Skin of body (tissue), 2 donors: ENCODE data around the gene ARHGEF25. TPM values are rescaled to one million over a fixed set of nuclear protein-coding genes. Genes with fewer than 3 reads are reported as not detected.
"Not testable (repeated sequence)": the region's sequence is repeated elsewhere in the genome, so short reads cannot be mapped to it uniquely, and the experiment has no call there.

Experiments used
- DNase-seq: peaks from one replicate; lab custom pipeline; 2025; lab: John Stamatoyannopoulos, UW
- total RNA-seq: library from RNA; depleted of rRNA; stranded (reverse); fragments of >200 nt; gene quantifications from one replicate; pipeline ENCODE4 v1.2.3, GENCODE V29; 2014

Gene ARHGEF25
- total RNA-seq, 1 donor from 2014 or later: 32.5 TPM

DNA sequence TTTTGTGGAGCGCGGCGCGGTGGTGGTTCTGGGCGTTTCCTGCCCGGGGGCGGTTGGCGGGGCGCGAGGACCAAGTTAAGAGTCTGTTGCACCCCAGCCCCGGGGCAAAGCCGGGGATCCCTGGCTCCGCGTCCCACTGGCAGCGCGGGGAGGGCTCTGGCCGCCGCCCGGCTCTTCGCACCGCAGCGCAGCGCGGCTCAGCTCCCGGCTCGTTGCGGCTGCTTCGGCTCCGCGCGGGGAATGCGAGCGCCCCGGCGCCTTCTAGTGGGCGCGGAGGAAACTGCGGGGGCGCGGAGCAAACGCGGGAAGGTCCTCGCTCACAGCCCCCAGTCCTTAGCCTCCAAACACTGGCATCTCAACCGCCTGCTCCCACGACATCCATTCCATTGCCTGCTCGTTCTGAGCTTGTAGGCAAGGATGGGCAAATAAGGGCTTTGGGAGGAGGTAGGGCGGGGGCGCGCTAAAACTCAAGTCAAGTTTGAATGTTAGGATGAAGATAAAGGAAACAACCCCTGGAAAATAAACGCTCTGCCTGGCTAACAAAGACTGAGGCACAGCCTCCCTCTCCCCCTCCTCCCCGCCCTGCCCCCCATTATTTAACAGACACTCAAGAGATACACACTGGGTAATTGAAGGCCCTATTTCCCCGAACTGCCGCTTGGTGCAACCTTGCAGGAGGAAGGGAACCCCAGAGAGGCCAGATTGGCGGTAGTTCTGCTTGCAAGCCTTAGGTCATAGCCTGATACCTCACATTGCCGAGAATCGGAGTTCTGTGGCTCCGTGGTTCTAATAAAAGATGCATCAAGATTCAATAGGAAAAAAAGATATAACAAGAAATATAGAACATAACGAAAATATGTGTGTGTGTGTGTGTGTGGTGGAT, 22.0 kb downstream of the ARHGEF25 start, which contains the start of gene B4GALNT1:
Gene B4GALNT1 (minus strand): TSS at position 244 of the 883 bp plus-strand sequence. CDS start 1,069 bp downstream, outside the sequence.
- DNase-seq: peak; percentile 14

DNA sequence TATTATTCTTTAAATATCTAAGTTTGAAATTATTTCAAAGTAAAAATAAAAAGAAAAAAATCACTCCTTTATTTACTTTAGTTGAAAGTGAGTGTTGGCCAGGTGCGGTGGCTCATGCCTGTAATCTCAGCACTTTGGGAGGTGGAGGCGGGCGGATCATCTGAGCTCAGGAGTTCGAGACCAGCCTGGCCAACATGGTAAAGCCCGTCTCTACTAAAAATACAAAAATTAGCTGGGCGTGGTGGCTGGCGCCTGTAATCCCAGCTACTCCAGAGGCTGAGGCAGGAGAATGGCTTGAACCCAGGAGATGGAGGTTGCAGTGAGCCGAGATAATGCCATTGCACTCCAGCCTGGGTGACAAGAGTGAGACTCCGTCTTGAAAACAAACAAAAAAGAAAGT, 25.5 kb downstream of the ARHGEF25 start:
- not testable (repeated sequence) for DNase-seq

DNA sequence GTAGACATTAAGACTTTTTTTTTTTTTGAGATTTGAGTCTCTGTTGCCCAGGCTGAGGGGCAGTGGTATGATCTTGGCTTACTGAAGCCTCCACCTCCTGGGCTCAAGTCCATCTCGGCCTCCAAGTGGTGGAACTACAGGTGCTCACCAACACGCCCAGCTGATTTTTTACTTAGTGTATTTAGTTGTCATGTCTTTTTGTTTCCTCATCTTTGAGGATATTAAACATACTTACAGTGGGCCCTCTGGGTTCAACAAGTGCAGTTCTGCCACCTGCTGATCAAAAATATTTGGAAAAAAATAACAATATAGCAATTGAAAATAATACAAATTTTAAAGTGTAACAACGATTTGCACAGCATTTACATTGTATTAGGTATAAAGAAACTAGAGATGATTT, 26.1 kb downstream of the ARHGEF25 start:
- no peak for DNase-seq

DNA sequence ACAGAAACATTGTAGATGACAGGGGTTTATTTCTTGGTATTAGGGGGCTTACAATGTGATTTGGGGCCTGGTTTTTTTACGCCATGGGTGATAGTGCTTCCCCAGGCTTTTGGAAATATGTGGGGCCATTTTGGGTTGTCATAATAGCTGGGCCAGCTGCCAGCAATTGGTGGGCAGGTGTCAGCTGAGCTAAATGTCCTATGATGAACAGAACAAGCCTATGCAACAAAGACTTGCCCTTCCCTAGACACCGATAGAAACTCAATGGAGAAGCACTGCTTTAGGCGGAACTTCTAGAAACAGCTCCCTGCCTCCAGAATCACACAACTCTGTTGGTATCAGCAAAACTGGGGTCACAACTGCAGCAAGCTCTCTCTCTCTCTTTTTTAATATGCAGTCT, 26.9 kb downstream of the ARHGEF25 start:
- no peak for DNase-seq

DNA sequence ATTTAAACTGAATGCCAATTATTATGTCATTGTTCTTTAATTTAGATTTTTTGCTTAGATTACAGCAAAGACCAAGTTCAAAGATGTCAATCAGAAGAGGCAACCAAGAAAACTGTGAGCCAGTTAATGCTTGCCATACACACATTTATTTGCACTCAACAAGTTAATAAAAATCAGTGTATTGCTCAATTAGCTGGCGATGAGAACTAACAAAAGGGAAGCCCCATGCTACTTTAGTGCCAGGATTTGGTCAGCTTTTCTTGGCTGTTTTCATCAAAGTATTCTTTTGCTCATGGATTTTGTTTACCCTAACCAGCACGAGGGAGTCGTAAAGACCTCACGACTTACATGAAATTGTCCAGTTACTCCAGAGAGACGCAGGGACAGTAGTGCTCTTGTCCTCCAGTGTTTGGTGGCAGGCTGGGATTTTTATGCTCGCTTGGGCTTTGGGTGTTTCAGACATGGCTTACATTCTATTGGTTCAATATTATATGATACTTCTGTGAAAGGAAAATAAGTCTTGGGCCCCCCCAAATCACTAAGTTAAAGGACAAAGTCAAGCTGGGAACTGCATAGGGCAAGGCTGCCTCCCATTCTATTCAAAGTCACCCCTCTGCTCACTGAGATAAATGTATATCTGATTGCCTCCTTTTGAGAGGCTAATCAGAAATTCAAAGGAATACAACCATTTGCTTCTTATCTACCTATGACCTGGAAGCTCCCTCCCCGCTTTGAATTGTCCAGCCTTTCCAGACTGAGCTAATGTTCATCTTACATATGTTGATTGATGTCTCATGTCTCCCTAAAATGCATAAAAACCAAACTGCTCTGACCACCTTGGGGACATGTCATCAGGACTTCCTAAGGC, 29.2 kb downstream of the ARHGEF25 start:
- DNase-seq: no peak

DNA sequence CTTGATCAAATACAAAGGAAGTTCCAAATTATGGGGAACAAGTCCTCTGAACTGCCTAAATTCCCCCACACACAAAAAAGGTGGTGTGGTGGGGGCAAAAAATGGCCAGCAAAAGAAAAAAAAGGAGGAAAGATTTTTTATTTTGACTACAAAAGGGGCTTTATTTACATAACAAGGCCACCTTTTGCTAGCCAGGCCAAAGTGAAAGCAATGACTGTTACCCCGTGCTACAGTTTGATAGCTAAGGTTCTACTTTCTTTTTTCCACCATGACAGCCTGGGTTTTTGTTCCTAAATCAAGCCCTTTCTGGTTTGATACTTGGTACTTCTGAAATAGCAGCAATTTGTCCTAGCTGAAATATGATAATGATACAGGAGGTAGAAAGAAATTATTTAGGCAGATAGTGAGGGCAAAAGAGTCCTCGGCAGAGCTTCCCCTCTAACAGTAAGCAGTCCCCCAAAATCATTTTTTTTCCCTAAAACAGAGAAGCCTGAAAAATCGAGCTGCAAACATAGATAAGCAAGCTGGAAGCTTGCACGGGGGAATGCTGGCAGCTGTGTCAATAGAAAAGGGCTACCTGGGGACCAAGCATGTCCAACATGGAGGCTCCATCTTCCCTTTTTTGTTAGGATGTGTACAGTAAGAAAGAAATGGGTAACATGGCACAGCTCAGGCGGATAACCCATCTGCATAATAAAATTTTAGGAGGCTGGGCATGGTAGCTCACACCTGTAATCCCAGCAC, 30.6 kb downstream of the ARHGEF25 start:
- DNase-seq: no peak

DNA sequence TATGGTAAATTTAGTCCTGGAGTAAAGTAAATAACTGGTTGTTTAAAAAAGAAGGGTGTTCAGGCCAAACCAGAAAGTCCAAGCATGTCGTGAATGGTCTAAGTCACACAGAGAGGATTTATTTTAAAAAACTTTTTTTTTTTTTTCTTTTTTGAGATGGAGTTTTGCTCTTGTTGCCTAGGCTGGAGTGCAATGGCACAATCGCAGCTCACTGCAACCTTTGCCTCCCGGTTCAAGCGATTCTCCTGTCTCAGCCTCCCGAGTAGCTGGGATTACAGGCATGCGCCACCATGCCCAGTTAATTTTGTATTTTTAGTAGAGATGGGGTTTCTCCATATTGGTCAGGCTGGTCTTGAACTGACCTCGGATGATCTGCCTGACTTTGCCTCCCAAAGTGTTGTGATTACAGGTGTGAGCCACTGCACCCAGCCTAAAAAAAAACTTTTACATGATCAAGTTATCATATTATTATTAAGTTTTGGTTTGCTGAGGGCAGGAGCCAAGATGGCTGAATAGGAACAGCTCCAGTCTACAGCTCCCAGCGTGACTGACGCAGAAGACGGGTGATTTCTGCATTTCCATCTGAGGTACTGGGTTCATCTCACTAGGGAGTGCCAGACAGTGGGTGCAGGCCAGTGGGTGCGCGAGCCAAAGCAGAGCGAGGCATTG, 34.9 kb downstream of the ARHGEF25 start:
- not testable (repeated sequence) for DNase-seq

DNA sequence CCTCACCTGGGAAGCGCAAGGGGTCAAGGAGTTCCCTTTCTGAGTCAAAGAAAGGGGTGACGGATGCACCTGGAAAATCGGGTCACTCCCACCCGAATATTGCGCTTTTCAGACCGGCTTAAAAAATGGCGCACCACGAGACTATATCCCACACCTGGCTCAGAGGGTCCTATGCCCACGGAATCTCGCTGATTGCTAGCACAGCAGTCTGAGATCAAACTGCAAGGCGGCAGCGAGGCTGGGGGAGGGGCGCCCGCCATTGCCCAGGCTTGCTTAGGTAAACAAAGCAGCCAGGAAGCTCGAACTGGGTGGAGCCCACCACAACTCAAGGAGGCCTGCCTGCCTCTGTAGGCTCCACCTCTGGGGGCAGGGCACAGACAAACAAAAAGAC, 35.4 kb downstream of the ARHGEF25 start:
- not testable (repeated sequence) for DNase-seq

DNA sequence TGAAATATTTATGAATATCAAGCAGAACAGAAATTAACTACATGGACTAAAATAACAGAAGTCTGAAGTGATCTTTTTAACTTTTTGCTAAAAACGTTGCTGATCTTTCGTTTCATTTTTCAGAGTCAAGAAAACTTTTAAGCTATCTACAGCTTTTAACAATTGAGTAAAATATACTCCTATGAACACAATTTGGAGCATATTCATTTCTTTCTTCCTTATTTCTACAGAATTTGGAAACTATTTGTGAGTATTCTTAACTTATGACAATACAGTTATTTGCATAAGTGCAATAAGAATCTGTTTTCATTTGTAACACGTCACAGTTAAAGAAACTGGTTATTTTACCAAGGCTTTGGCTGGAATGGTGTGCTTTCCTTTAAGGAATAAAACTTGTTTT, 42.8 kb downstream of the ARHGEF25 start:
- no peak for DNase-seq

DNA sequence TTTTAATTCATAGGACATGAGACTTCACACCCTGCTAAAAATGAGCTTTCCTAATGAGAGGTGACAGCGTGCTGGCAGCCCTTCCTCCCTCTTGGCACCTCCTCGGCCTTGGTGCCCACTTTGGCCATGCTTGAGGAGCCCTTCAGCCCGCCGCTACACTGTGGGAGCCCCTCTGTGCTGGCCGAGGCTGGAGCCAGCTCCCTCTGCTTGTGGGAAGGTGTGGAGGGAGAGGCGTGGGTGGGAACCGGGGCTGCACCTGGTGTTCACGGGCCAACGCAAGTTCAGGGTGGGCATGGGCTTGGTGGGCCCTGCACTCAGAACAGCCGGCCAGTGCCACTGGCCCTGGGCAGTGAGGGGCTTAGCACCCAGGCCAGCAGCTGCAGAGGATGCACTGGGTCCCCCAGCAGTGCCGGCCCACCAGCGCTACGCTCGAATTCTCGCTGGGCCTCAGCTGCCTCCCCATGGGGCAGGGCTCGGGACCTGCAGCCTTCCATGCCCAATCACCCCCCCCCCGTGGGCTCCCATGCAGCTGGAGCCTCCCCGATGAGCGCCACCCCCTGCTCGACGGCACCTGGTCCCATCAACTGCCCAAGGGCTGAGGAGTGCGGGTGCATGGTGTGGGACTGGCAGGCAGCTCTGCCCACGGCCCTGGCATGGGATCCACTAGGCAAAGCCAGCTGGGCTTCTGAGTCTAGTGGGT, 44.5 kb downstream of the ARHGEF25 start:
- no peak for DNase-seq

DNA sequence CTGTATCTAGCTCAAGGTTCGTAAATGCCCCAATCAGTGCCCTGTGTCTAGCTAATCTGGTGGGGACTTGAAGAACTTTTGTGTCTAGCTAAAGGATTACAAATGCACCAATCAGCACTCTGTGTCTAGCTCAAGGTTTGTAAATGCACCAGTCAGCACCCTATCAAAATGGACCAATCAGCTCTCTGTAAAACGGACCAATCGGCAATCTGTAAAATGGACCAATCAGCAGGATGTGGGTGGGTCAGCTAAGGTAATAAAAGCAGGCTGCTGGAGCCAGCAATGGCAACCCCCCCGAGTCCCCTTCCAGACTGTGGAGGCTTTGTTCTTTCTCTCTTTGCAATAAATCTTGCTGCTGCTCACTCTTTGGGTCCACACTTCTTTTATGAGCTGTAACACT, 45.2 kb downstream of the ARHGEF25 start:
- DNase-seq: not testable (repeated sequence)

DNA sequence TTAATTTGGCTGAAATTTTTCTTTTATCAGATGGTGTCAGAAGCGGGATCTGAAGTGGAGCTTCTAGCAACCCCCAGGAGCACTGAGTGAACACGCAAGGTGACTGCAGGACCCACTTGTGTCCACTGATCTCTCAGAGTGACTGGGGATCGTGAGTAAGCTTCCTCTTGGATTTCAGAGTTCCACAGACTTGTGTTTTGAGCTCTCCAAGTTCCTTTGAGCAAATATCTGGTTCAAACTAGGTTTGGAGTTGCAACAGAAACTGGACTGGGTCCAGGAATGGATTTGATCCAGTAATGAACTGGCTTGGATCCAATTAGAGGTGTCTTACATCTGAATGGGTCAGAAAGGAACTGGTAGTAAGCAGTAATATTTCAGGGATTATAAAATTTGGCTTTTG, 46.5 kb downstream of the ARHGEF25 start:
- DNase-seq: no peak

DNA sequence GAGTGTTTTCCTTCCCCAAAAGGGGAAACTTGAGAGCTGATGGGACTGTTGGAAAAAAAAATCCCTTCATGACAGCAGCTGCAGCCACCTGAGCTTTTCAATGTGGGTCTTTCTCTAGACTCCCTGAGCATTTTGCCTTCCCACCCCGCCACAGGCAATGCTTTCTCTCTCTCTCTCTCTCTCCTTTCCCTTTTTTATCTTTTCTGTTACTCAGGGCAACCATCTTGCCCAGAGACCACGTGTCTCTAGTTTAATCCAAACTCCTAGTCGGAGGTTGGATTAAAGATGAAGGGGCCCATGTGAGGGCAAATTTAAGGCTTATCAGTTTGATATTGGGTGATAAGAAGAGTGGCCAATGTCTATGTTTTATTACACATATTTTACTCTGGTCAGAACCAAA, 47.7 kb downstream of the ARHGEF25 start:
- DNase-seq: no peak

DNA sequence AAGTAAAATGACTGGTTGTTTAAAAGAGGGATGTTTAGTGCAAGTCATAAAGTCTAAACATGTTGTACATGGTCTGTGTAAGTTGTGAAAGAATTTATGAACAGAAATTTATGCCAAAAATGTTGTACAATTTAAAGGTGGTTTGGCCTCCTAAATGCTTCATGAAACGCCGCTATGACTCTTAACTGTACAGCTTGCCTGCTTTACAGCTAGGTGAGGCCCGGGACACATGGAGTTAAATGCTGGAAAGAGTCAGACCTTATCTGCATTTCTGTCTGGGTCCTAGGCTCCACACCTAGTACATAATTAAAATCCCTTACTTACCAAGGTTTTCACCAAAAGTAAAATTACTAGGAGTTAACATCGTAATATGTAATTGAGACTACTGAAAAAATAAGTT, 50.1 kb downstream of the ARHGEF25 start:
- no peak for DNase-seq

DNA sequence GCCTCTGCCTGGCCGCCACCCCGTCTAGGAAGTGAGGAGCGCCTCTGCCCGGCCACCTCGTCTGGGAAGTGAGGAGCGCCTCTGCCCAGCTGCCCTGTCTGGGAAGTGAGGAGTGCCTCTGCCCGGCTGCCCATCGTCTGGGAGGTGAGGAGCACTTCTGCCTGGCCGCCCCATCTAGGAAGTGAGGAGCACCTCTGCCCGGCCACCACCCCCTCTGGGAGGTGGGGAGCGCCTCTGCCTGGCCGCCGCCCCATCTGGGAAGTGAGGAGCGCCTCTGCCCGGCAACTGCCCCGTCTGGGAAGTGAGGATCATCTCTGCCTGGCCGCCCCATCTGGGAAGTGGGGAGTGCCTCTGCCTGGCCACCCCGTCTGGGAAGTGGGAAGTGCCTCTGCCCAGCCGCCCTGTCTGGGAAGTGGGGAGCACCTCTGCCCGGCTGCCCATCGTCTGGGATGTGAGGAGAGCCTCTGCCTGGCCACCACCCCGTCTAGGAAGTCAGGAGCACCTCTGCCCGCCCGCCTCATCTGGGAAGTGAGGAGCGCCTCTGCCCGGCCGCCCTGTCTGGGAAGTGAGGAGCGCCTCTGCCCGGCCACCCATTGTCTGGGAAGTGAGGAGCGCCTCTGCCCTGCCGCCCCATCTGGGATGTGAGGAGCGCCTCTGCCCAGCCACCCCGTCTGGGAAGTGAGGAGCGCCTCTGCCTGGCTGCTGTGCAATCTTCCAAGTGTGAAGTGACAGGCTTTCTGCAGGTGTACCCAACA, 54.0 kb downstream of the ARHGEF25 start:
- not testable (repeated sequence) for DNase-seq
